HUES64 (cell line): ENCODE data around the gene GRAMD1B.
"Not testable (repeated sequence)": the region's sequence is repeated elsewhere in the genome, so short reads cannot be mapped to it uniquely, and the experiment has no call there.

Source experiments
- H3K27ac ChIP-seq: 2 replicates; pipeline ENCODE4 v1.7.0; 2013; ENCODE audit warnings: low read depth, low read length, inconsistent platforms
- H3K27me3 ChIP-seq: 2 replicates; pipeline ENCODE4 v1.6.1; 2013; ENCODE audit warnings: mild to moderate bottlenecking, low read length; ENCODE audit not compliant: insufficient read depth
- H3K36me3 ChIP-seq: 2 replicates; pipeline ENCODE4 v1.6.1; 2013; ENCODE audit warnings: mild to moderate bottlenecking, low read length; ENCODE audit not compliant: insufficient read depth
- H3K4me1 ChIP-seq: 2 replicates; pipeline ENCODE4 v1.6.1; 2013; ENCODE audit warnings: mild to moderate bottlenecking, low read length, moderate library complexity; ENCODE audit not compliant: insufficient read depth
- H3K4me3 ChIP-seq: 2 replicates; pipeline ENCODE4 v1.5.1; 2013; ENCODE audit warnings: mild to moderate bottlenecking, low read length, moderate library complexity
- H3K9ac ChIP-seq: 2 replicates; pipeline ENCODE4 v1.6.1; 2013; ENCODE audit warnings: mild to moderate bottlenecking, low read depth, low read length
- H3K9me3 ChIP-seq: 2 replicates; pipeline ENCODE4 v1.6.1; 2013; ENCODE audit warnings: low read depth, low read length; ENCODE audit not compliant: insufficient read depth
- WGBS: fragments of 150-250, 120-280 bp; methylation state at CpG from one replicate; pipeline ENCODE4 v1.1.7; 2013; ENCODE audit warnings: missing lambda C conversion rate; 5-methylcytosine and 5-hydroxymethylcytosine counted together

The GRAMD1B gene

DNA sequence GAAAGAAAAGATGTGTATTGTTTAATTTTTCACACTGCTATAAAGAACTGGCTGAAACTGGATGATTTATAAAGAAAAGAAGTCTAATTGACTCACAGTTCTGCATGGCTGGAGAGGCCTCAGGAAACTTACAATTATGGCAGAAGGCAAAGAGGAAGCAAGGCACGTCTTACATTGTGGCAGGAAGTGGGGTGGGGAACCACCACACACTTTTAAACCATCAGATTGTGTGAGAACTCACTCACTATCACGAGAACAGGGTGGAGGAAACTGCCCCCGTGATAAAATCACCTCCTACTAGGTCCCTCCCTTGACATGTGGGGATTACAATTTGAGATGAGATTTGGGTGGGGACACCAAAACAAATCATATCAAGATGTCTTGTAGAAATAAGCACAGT is 229.9 kb downstream of the GRAMD1B start:
- 56% methylated on average over 1 of the region's 3 CpGs for WGBS
- H3K36me3 ChIP-seq, H3K4me1 ChIP-seq: not testable (repeated sequence)

DNA sequence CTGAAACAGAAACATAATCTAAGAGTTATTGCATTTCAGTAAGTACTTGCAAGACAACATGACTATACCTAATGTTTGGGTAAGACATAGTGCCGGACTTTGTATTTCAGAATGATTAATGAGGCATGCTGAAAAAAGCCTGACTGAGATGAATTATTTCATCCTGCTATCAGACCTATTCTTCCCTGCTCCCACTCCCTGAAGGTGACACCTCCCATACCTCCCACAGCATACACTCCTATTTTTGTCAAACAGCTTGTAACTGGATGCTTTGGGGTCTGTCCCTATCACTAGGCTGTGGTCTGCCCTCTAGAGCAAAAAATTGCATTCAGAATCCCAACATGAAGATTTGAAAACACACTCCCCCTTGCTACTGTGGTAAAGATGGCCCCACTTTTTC is 235.2 kb downstream of the GRAMD1B start:
- Histone ChIP-seq H3K4me3 (no peak overlapping the region), H3K9me3 (no peaks in the 10 kb centered on the region), H3K36me3 (no peaks in the 10 kb centered on the region), H3K4me1 (peaks cover 4% of the 10 kb centered on the region; the same call in 1 of the 2 replicates), H3K27me3 (no peaks in the 10 kb centered on the region), H3K27ac (no peak overlapping the region), H3K9ac (no peak overlapping the region)
- 100% methylated on average over 1 of the region's 1 CpG for WGBS

More for the DNA sequence above, 229.9 kb downstream of the GRAMD1B start:
- H3K4me3 ChIP-seq, H3K9me3 ChIP-seq, H3K9ac ChIP-seq, H3K27ac ChIP-seq: not testable (repeated sequence)
- H3K27me3 ChIP-seq: peaks cover 21% of the 10 kb centered on the region

DNA sequence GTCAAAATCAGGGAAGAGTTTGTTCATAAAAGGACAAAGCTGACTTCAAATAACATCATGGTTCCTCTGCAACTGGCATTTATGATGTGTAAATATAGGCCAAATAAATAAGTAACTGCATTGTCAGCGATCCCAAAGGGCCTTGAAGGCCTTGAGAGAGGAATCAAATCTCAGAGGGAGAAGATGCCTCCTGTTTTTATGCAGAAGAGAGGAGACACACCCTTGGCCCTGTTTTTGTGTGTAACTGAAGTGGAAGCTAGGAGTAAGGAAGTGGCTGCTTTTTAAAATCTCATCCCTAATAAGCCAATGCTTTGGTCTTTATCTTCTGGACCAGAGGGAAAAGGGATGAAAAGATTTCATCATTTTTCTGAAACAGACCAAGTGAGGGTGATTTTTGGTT is 240.0 kb downstream of the GRAMD1B start:
- H3K4me3 ChIP-seq: no peak overlapping the region
- no peak overlapping the region for H3K27ac ChIP-seq
- WGBS: 86% methylated on average over 1 of the region's 1 CpG
- H3K36me3 ChIP-seq: no peaks in the 10 kb centered on the region
- H3K9me3 ChIP-seq: no peaks in the 10 kb centered on the region
- no peaks in the 10 kb centered on the region for H3K27me3 ChIP-seq
- peaks cover 4% of the 10 kb centered on the region for H3K4me1 ChIP-seq
- no peak overlapping the region for H3K9ac ChIP-seq

DNA sequence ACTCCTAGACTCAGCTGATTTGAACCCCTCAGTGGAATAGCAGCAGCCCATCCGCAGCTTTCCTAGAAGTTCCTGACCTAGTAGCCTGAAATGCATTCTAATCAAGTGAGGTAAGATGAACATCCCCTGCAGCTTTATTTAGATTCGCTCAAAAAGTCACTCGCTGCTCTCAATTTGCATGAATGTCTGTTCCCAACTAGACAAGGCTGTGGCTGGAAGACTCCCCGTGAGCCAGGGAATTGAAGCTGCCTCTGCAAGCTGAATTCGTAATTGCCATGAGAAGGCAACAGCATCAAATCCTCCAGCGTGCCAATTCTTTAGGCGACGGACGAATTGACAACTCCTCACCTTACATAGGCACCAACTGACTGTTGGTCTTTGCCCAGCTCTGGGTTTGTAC is 241.5 kb downstream of the GRAMD1B start:
- 62% methylated on average over 9 of the region's 9 CpGs for WGBS
- Histone ChIP-seq H3K27ac (no peak overlapping the region), H3K4me1 (peaks cover 4% of the 10 kb centered on the region), H3K4me3 (no peak overlapping the region), H3K9ac (no peak overlapping the region), H3K36me3 (no peaks in the 10 kb centered on the region), H3K27me3 (no peaks in the 10 kb centered on the region), H3K9me3 (no peaks in the 10 kb centered on the region)

DNA sequence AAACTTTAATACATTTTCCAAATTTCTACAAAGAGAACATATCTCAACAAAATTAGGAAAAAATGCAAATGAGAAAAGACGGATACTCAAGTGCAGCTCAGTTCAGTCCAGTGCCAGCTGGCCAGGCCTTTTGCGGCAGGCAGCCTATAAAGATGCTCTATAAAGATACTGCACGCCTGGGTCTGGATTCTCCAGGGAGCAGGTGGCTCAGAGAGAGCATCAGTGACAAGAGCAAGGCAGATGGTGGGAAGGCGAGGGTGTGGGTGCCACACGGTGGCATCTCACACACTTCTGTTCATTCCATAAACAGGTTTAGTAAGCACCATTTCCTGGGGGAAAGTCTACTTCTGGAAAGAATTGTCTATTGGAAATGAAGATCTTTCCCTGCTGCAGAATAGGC is 242.5 kb downstream of the GRAMD1B start:
- Histone ChIP-seq H3K4me1 (peaks cover 4% of the 10 kb centered on the region), H3K27ac (no peak overlapping the region), H3K4me3 (no peak overlapping the region), H3K36me3 (no peaks in the 10 kb centered on the region), H3K9ac (no peak overlapping the region), H3K9me3 (no peaks in the 10 kb centered on the region), H3K27me3 (no peaks in the 10 kb centered on the region)
- WGBS: 91% methylated on average over 5 of the region's 5 CpGs

DNA sequence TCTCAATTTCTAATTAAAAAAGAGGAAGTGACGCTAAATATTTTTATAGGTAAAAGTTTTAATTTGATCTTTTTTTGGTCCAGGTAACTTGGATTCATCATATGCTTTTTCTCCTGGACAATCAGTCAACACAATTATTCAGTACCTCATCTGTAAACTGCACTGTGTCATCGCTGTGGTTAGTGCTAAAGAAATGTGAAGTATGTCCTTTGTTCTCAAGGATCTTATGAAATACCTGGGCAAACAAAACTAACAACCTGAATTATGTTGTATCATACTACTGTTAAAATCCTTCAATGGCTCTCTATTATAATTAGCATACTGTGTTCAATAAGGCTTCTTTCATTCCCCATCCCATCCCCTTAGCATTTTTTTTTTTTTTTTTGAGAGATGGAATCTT is 244.2 kb downstream of the GRAMD1B start:
- no peak overlapping the region for H3K27ac ChIP-seq
- H3K9ac ChIP-seq: no peak overlapping the region
- H3K9me3 ChIP-seq: no peaks in the 10 kb centered on the region
- H3K4me3 ChIP-seq: no peak overlapping the region
- H3K4me1 ChIP-seq: peaks cover 4% of the 10 kb centered on the region
- 100% methylated on average over 1 of the region's 2 CpGs for WGBS
- H3K27me3 ChIP-seq: no peaks in the 10 kb centered on the region
- no peaks in the 10 kb centered on the region for H3K36me3 ChIP-seq
